ENCODE data around the gene TPBGL.

TPBGL gene

GRCh38 chr11:75198278-75198973, 42.1 kb upstream of the TPBGL start:
- peaks cover 0 to 2% of the 10 kb centered on the region in 2 donors for H3K4me1 ChIP-seq (ENCODE audit: control insufficient read depth in 2 of 2, insufficient read depth in 1 of 2, low read depth in 1 of 2, low read length in 2 of 2)
- no CpG with 5 or more reads among the region's 7 CpGs for WGBS, 2 donors (ENCODE audit: extremely low coverage in 2 of 2, insufficient read length in 2 of 2, insufficient replicate concordance in 1 of 2)
- H3K4ac ChIP-seq (ENCODE audit: low read length) = no peak overlapping the region
- no peaks in the 10 kb centered on the region for H3K36me3 ChIP-seq (replicated peaks in 1 of 2; ENCODE audit: control insufficient read depth in 2 of 2, insufficient read depth in 2 of 2, low read length in 2 of 2)
- DNase-seq (ENCODE audit: low spot score) = no peak
- H2AFZ ChIP-seq (ENCODE audit: low read length) = no peak overlapping the region
- no peak overlapping the region for H2BK15ac ChIP-seq (ENCODE audit: low read length)
- no peak overlapping the region for H3K18ac ChIP-seq (ENCODE audit: low read length)
- H3K23ac ChIP-seq (ENCODE audit: low read depth, low read length, poor library complexity) = no peak overlapping the region
- H3K14ac ChIP-seq (ENCODE audit: low read length) = no peak overlapping the region
- H2AK5ac ChIP-seq (ENCODE audit: low read depth, low read length) = peak overlapping the region; percentile 53
- no peak overlapping the region for H3K4me2 ChIP-seq (ENCODE audit: insufficient read depth, low read length, poor library complexity, severe bottlenecking)
- H3K4me3 ChIP-seq (ENCODE audit: low read length in 2 of 2) = no peak overlapping the region
- no peak overlapping the region for H2BK5ac ChIP-seq (ENCODE audit: low read length)
- H3K27me3 ChIP-seq (ENCODE audit: control insufficient read depth in 3 of 3, insufficient read depth in 3 of 3, low read depth in 1 of 3, low read length in 3 of 3) = no peaks in the 10 kb centered on the region
- no peak overlapping the region for H2BK120ac ChIP-seq (ENCODE audit: low read depth, low read length)
- no peak overlapping the region for H3K9ac ChIP-seq (ENCODE audit: low read depth, low read length, poor library complexity)
- no peak overlapping the region for H2BK12ac ChIP-seq (ENCODE audit: low read length)
- H4K8ac ChIP-seq (ENCODE audit: low read depth, low read length) = no peak overlapping the region
- no peak overlapping the region for H3K27ac ChIP-seq (replicated peaks; ENCODE audit: low read length)
- H3K79me1 ChIP-seq (ENCODE audit: low read depth, low read length) = no peaks in the 10 kb centered on the region
- no peak overlapping the region for H4K91ac ChIP-seq (ENCODE audit: low read depth, low read length, poor library complexity)
- no peaks in the 10 kb centered on the region for H3K9me3 ChIP-seq (replicated peaks in 1 of 2; ENCODE audit: control insufficient read depth in 2 of 2, insufficient read depth in 1 of 2, low read depth in 1 of 2, low read length in 2 of 2)

DNA sequence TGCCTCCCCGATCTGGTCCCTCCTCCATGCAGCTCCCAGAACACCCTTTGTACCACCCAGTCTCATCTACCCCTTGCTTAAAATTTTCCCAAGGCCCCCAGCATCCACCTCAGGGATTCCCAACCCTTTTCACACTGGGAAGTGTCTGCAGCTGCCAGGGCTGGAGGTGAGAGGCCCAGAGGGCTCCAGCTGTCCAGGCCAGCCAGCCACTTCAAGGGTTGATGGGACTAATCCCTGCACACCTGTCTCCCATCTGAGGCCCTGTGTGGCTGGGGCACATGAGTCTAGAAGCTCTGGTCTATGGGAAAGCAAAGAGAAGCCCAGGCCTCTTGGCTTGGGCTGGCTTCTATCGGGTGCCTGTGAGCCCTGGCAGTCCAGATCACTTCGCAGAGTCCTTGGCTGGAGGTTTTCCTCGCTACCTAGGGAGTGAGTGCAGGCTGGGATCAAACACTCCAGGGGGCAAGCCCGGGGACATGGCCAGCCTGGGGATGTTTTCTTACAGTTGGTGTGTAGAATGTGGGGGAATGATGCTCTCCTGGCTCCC, 41.1 kb upstream of the TPBGL start:
- Histone ChIP-seq H3K4me1 (ENCODE audit: control insufficient read depth in 2 of 2, insufficient read depth in 1 of 2, low read depth in 1 of 2, low read length in 2 of 2) (peaks cover 0 to 2% of the 10 kb centered on the region in 2 donors), H2AK5ac (ENCODE audit: low read depth, low read length) (no peak overlapping the region), H2AFZ (ENCODE audit: low read length) (no peak overlapping the region), H3K4me2 (ENCODE audit: insufficient read depth, low read length, poor library complexity, severe bottlenecking) (no peak overlapping the region), H2BK120ac (ENCODE audit: low read depth, low read length) (no peak overlapping the region), H3K14ac (ENCODE audit: low read length) (no peak overlapping the region), H2BK15ac (ENCODE audit: low read length) (peak overlapping the region; percentile 82), H3K27me3 (ENCODE audit: control insufficient read depth in 3 of 3, insufficient read depth in 3 of 3, low read depth in 1 of 3, low read length in 3 of 3) (no peaks in the 10 kb centered on the region), H3K9ac (ENCODE audit: low read depth, low read length, poor library complexity) (no peak overlapping the region), H3K4me3 (ENCODE audit: low read length in 2 of 2) (no peak overlapping the region), H2BK12ac (ENCODE audit: low read length) (no peak overlapping the region), H3K27ac (replicated peaks; ENCODE audit: low read length) (no peak overlapping the region), H3K79me1 (ENCODE audit: low read depth, low read length) (no peaks in the 10 kb centered on the region), H4K8ac (ENCODE audit: low read depth, low read length) (no peak overlapping the region), H3K4ac (ENCODE audit: low read length) (no peak overlapping the region), H4K91ac (ENCODE audit: low read depth, low read length, poor library complexity) (no peak overlapping the region), H3K36me3 (replicated peaks in 1 of 2; ENCODE audit: control insufficient read depth in 2 of 2, insufficient read depth in 2 of 2, low read length in 2 of 2) (no peaks in the 10 kb centered on the region), H3K23ac (ENCODE audit: low read depth, low read length, poor library complexity) (no peak overlapping the region), H3K18ac (ENCODE audit: low read length) (no peak overlapping the region), H3K9me3 (replicated peaks in 1 of 2; ENCODE audit: control insufficient read depth in 2 of 2, insufficient read depth in 1 of 2, low read depth in 1 of 2, low read length in 2 of 2) (no peaks in the 10 kb centered on the region), H2BK5ac (ENCODE audit: low read length) (no peak overlapping the region)
- no peak for DNase-seq (ENCODE audit: low spot score)
- WGBS, 2 donors (ENCODE audit: extremely low coverage in 2 of 2, insufficient read length in 2 of 2, insufficient replicate concordance in 1 of 2) = no CpG with 5 or more reads among the region's 5 CpGs

DNA sequence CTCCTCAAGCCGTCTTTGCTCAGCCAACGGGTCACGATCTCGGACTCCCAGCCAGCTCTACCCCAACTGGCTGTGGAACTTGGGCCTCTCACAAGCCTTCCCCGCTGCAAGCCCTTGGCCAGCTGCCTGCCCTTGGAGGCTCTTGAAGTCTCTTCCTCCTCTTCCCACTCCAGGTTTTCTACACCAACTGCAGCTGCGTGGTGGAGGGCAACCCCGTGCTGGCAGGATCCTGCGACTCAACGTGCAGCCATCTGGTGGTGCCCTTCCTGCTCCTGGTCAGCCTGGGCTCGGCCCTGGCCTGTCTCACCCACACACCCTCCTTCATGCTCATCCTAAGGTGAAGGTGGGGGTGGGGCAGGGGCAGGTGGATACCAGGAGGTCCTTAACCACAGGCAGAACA, 40.5 kb upstream of the TPBGL start:
- DNase-seq (ENCODE audit: low spot score) = no peak
- Histone ChIP-seq H2AFZ (ENCODE audit: low read length) (no peak overlapping the region), H4K91ac (ENCODE audit: low read depth, low read length, poor library complexity) (no peak overlapping the region), H3K36me3 (replicated peaks in 1 of 2; ENCODE audit: control insufficient read depth in 2 of 2, insufficient read depth in 2 of 2, low read length in 2 of 2) (no peaks in the 10 kb centered on the region), H3K27me3 (ENCODE audit: control insufficient read depth in 3 of 3, insufficient read depth in 3 of 3, low read depth in 1 of 3, low read length in 3 of 3) (no peaks in the 10 kb centered on the region), H3K9me3 (replicated peaks in 1 of 2; ENCODE audit: control insufficient read depth in 2 of 2, insufficient read depth in 1 of 2, low read depth in 1 of 2, low read length in 2 of 2) (no peaks in the 10 kb centered on the region), H3K79me1 (ENCODE audit: low read depth, low read length) (no peaks in the 10 kb centered on the region), H3K9ac (ENCODE audit: low read depth, low read length, poor library complexity) (no peak overlapping the region), H2BK15ac (ENCODE audit: low read length) (peak overlapping the region; percentile 82), H3K14ac (ENCODE audit: low read length) (no peak overlapping the region), H3K23ac (ENCODE audit: low read depth, low read length, poor library complexity) (no peak overlapping the region), H2AK5ac (ENCODE audit: low read depth, low read length) (no peak overlapping the region), H3K4me3 (ENCODE audit: low read length in 2 of 2) (no peak overlapping the region), H2BK5ac (ENCODE audit: low read length) (no peak overlapping the region), H2BK120ac (ENCODE audit: low read depth, low read length) (no peak overlapping the region), H2BK12ac (ENCODE audit: low read length) (no peak overlapping the region), H4K8ac (ENCODE audit: low read depth, low read length) (no peak overlapping the region), H3K4ac (ENCODE audit: low read length) (no peak overlapping the region), H3K18ac (ENCODE audit: low read length) (peak overlapping the region; percentile 20), H3K4me1 (ENCODE audit: control insufficient read depth in 2 of 2, insufficient read depth in 1 of 2, low read depth in 1 of 2, low read length in 2 of 2) (peaks cover 0 to 2% of the 10 kb centered on the region in 2 donors), H3K4me2 (ENCODE audit: insufficient read depth, low read length, poor library complexity, severe bottlenecking) (no peak overlapping the region), H3K27ac (replicated peaks; ENCODE audit: low read length) (no peak overlapping the region)
- WGBS, 2 donors (ENCODE audit: extremely low coverage in 2 of 2, insufficient read length in 2 of 2, insufficient replicate concordance in 1 of 2) = no CpG with 5 or more reads among the region's 10 CpGs

GRCh38 chr11:75200531-75200930, 40.0 kb upstream of the TPBGL start:
- no peak overlapping the region for H2AK5ac ChIP-seq (ENCODE audit: low read depth, low read length)
- H3K4me3 ChIP-seq (ENCODE audit: low read length in 2 of 2) = no peak overlapping the region
- no peak overlapping the region for H2BK15ac ChIP-seq (ENCODE audit: low read length)
- no peak overlapping the region for H3K9ac ChIP-seq (ENCODE audit: low read depth, low read length, poor library complexity)
- no peak overlapping the region for H3K23ac ChIP-seq (ENCODE audit: low read depth, low read length, poor library complexity)
- no peak overlapping the region for H4K8ac ChIP-seq (ENCODE audit: low read depth, low read length)
- no peaks in the 10 kb centered on the region for H3K36me3 ChIP-seq (replicated peaks in 1 of 2; ENCODE audit: control insufficient read depth in 2 of 2, insufficient read depth in 2 of 2, low read length in 2 of 2)
- H3K4me1 ChIP-seq (ENCODE audit: control insufficient read depth in 2 of 2, insufficient read depth in 1 of 2, low read depth in 1 of 2, low read length in 2 of 2) = peaks cover 0 to 2% of the 10 kb centered on the region in 2 donors
- H2BK5ac ChIP-seq (ENCODE audit: low read length) = no peak overlapping the region
- no peaks in the 10 kb centered on the region for H3K27me3 ChIP-seq (ENCODE audit: control insufficient read depth in 3 of 3, insufficient read depth in 3 of 3, low read depth in 1 of 3, low read length in 3 of 3)
- H3K14ac ChIP-seq (ENCODE audit: low read length) = no peak overlapping the region
- H3K79me1 ChIP-seq (ENCODE audit: low read depth, low read length) = no peaks in the 10 kb centered on the region
- H3K18ac ChIP-seq (ENCODE audit: low read length) = no peak overlapping the region
- H3K4me2 ChIP-seq (ENCODE audit: insufficient read depth, low read length, poor library complexity, severe bottlenecking) = no peak overlapping the region
- no peak overlapping the region for H3K4ac ChIP-seq (ENCODE audit: low read length)
- H4K91ac ChIP-seq (ENCODE audit: low read depth, low read length, poor library complexity) = no peak overlapping the region
- H2AFZ ChIP-seq (ENCODE audit: low read length) = no peak overlapping the region
- DNase-seq (ENCODE audit: low spot score) = no peak
- H2BK120ac ChIP-seq (ENCODE audit: low read depth, low read length) = no peak overlapping the region
- H3K27ac ChIP-seq (replicated peaks; ENCODE audit: low read length) = no peak overlapping the region
- WGBS, 2 donors (ENCODE audit: extremely low coverage in 2 of 2, insufficient read length in 2 of 2, insufficient replicate concordance in 1 of 2) = no CpG with 5 or more reads among the region's 2 CpGs
- H2BK12ac ChIP-seq (ENCODE audit: low read length) = no peak overlapping the region
- H3K9me3 ChIP-seq (replicated peaks in 1 of 2; ENCODE audit: control insufficient read depth in 2 of 2, insufficient read depth in 1 of 2, low read depth in 1 of 2, low read length in 2 of 2) = no peaks in the 10 kb centered on the region

All from neuronal stem cell (in vitro differentiated cells).